Muscle of back (tissue), 10 donors: ENCODE data around the gene FAXC. TPM values are rescaled to one million over a fixed set of nuclear protein-coding genes. Genes with fewer than 3 reads are reported as not detected.

ENCODE experiments used
- polyA plus RNA-seq, 10 donors: library from polyadenylated mRNA; unstranded; fragments of 120-200 nt; gene quantifications; one replicate each; pipeline ENCODE4 v1.2.1, GENCODE V29; 2013; ENCODE audit not compliant: insufficient read length in 10 of 10

Gene FAXC
- polyA plus RNA-seq, 10 donors: 1.7 to 3.7 (median 2.6) TPM

Other genes starting within 250 kb of the FAXC start
- gene COQ3, start 44.5 kb upstream of the FAXC start, polyA plus RNA-seq: 10 to 100 TPM in 1 of 10 donors, 1 to 10 TPM in 9; 7.1 to 11.2 (median 9.0) TPM
- gene PNISR, start 75.6 kb upstream of the FAXC start, polyA plus RNA-seq: 100 to 1,000 TPM in 8 of 10 donors, 10 to 100 TPM in 2; 92.5 to 196 (median 128) TPM
- 10 to 100 TPM in 1 of 10 donors, 1 to 10 TPM in 9; 4.5 to 11.8 (median 6.8) TPM for gene USP45, start 165.7 kb upstream of the FAXC start, polyA plus RNA-seq
- gene CCNC, start 219.0 kb upstream of the FAXC start, polyA plus RNA-seq: 10 to 100 TPM; 37.3 to 56.3 (median 50.1) TPM